Femur (tissue), 1 donor: ENCODE data around the gene CHERP.

Experiments used
- DNase-seq: peaks from one replicate; pipeline ENCODE4 v3.0.0-alpha.2; 2017

CHERP gene

DNA sequence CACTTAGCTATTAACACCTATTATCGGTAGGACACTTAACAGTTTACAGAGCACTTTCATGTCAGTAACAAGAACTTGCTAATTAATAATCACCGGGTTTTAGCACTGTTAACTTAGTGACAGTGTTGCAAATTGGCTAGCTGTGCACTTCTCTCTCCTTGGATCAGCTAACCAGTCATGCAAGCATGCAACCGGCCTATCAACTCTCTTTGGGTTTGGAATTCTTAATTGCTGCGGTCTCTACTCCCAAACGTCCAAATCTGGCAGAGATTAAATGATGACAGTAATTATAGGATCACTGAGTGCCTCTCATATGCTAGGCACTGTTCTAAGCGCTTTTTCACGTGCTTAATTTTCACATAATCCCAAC, 71.7 kb downstream of the CHERP start:
- DNase-seq = no peak
